GM21723 (cell line): Measurements from ENCODE around the gene IPO8.
"Not testable (repeated sequence)": the region's sequence is repeated elsewhere in the genome, so short reads cannot be mapped to it uniquely, and the experiment has no call there.

Experiments used
- ATAC-seq: cut with Tn5 transposase; IDR thresholded peaks from one replicate; pipeline ENCODE4 v1.9.1; 2021; ENCODE audit warnings: mild to moderate bottlenecking, moderate library complexity; ENCODE audit not compliant: unreplicated experiment

The IPO8 gene

GRCh38 chr12:30691122-30691879, 4.4 kb downstream of the IPO8 start:
- no peak for ATAC-seq

- ATAC-seq: no peak
These were observed 8.2 kb downstream of the IPO8 start for GRCh38 chr12:30687265-30687986.

GRCh38 chr12:30679241-30679640, 16.4 kb downstream of the IPO8 start:
- no peak for ATAC-seq

GRCh38 chr12:30678221-30678620, 17.4 kb downstream of the IPO8 start:
- no peak for ATAC-seq

- ATAC-seq: no peak
These were observed 34.5 kb downstream of the IPO8 start for GRCh38 chr12:30661210-30661609.

GRCh38 chr12:30652034-30652696, 43.5 kb downstream of the IPO8 start:
- no peak for ATAC-seq

- no peak for ATAC-seq
These were observed 48.8 kb downstream of the IPO8 start for GRCh38 chr12:30646821-30647220.

- no peak for ATAC-seq
These were observed 52.3 kb downstream of the IPO8 start for GRCh38 chr12:30643366-30643765.

- no peak for ATAC-seq
These were observed 55.3 kb downstream of the IPO8 start for GRCh38 chr12:30640392-30640791.

- no peak for ATAC-seq
These were observed 60.3 kb downstream of the IPO8 start for GRCh38 chr12:30635385-30635784.

GRCh38 chr12:30631740-30632139, 63.9 kb downstream of the IPO8 start:
- no peak for ATAC-seq

- no peak for ATAC-seq
These were observed 64.7 kb downstream of the IPO8 start for GRCh38 chr12:30630979-30631285.

GRCh38 chr12:30630076-30630978, 65.3 kb downstream of the IPO8 start:
- no peak for ATAC-seq

- no peak for ATAC-seq
These were observed 68.8 kb downstream of the IPO8 start for GRCh38 chr12:30626847-30627246.

GRCh38 chr12:30624009-30624408, 71.7 kb downstream of the IPO8 start:
- no peak for ATAC-seq

GRCh38 chr12:30622509-30622908, 73.2 kb downstream of the IPO8 start:
- peak; percentile 76 for ATAC-seq

GRCh38 chr12:30621663-30622241, 73.9 kb downstream of the IPO8 start:
- ATAC-seq: not testable (repeated sequence)

GRCh38 chr12:30617346-30618016, 78.2 kb downstream of the IPO8 start:
- no peak for ATAC-seq

GRCh38 chr12:30614031-30614430, 81.6 kb downstream of the IPO8 start:
- no peak for ATAC-seq
